Measurements from ENCODE around the gene SDCCAG8. TPM values are rescaled to one million over a fixed set of nuclear protein-coding genes. Genes with fewer than 3 reads are reported as not detected.

Gene SDCCAG8
- total RNA-seq, 1 experiment from 2014 or later = 10.0 TPM

DNA sequence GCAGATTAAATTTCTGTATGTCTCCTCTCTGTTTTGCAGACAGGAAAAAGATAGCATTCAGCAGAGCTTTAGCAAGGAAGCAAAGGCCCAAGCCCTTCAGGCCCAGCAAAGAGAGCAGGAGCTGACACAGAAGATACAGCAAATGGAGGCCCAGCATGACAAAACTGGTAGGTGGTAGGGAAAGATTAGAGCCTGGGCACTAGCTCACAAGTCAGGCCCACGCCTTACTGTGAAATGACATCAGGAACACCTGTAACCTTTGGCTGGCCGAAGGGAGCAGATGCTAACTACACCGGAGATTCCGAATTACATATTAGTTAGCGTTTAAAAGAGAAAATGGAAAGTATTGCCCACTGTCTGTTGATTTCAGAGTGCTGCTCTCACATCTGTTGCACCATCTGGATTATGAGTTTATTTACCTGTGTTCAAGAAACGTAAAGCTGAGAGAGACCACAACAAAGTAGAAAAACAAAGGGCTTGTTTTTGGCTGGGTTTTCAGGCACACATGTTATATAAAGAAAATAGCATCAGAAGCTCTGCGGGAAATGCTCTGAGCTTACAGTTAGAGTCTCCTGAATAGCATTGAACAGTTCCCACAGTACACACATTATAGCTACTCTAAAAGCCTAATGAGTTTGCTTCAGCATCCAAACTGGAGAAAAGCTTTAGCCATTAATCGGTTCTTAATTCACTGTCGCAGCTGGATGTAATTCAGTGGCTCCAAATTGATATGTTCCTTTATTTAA lies 160.0 kb downstream of the SDCCAG8 start:
- H3K27me3 ChIP-seq (ENCODE audit: insufficient read depth, low read length) = no peaks in the 10 kb centered on the region
- H3K4me1 ChIP-seq (ENCODE audit: insufficient read depth, low read length) = peaks cover 8% of the 10 kb centered on the region
- WGBS (ENCODE audit: extremely low coverage, insufficient read length, low lambda C conversion rate) = no CpG with 5 or more reads among the region's 9 CpGs
- H2BK15ac ChIP-seq (ENCODE audit: low read depth, low read length) = no peak overlapping the region
- no peak overlapping the region for H4K5ac ChIP-seq (ENCODE audit: insufficient read length, low read depth, low read length)
- H3K23me2 ChIP-seq (ENCODE audit: insufficient read length, low read depth, low read length, poor library complexity, severe bottlenecking) = no peaks in the 10 kb centered on the region
- H4K20me1 ChIP-seq (ENCODE audit: control insufficient read depth, insufficient read depth, insufficient read length) = no peaks in the 10 kb centered on the region
- peak overlapping the region in 2 of 3 experiments; percentile 67 to 73; a peak in 2 of 7 replicates for H3K27ac Mint-ChIP-seq
- no peak overlapping the region for H4K91ac ChIP-seq (ENCODE audit: insufficient read length, low read depth, low read length)
- H3K27ac ChIP-seq (ENCODE audit: insufficient read length, low read depth, low read length) = no peak overlapping the region
- no peaks in the 10 kb centered on the region for H3K9me3 Mint-ChIP-seq
- no peak overlapping the region for H3K56ac ChIP-seq (ENCODE audit: insufficient read length, low read depth, low read length)
- H3K9ac ChIP-seq (ENCODE audit: extremely low read depth, insufficient read length, low read length) = no peak overlapping the region
- no peaks in the 10 kb centered on the region for H3K36me3 Mint-ChIP-seq (ENCODE audit: insufficient read depth in 1 of 3, low read depth in 3 of 3)
- H2BK5ac ChIP-seq (ENCODE audit: insufficient read length, low read length) = no peak overlapping the region
- H3K18ac ChIP-seq (ENCODE audit: insufficient read length, low read depth, low read length) = no peak overlapping the region
- H3K4me2 ChIP-seq (ENCODE audit: insufficient read depth, insufficient read length, low read length) = no peak overlapping the region
- no peak overlapping the region for H2AK5ac ChIP-seq (ENCODE audit: insufficient read length, low read length)
- H3K14ac ChIP-seq (ENCODE audit: insufficient read depth, low read length) = no peak overlapping the region
- no peak overlapping the region for H2BK120ac ChIP-seq (ENCODE audit: low read depth, low read length, poor library complexity, severe bottlenecking)
- no peak overlapping the region for H2BK20ac ChIP-seq (ENCODE audit: low read depth, low read length, poor library complexity, severe bottlenecking)
- H3K4me3 Mint-ChIP-seq = no peak overlapping the region
- TF ChIP-seq, protein P1, sequence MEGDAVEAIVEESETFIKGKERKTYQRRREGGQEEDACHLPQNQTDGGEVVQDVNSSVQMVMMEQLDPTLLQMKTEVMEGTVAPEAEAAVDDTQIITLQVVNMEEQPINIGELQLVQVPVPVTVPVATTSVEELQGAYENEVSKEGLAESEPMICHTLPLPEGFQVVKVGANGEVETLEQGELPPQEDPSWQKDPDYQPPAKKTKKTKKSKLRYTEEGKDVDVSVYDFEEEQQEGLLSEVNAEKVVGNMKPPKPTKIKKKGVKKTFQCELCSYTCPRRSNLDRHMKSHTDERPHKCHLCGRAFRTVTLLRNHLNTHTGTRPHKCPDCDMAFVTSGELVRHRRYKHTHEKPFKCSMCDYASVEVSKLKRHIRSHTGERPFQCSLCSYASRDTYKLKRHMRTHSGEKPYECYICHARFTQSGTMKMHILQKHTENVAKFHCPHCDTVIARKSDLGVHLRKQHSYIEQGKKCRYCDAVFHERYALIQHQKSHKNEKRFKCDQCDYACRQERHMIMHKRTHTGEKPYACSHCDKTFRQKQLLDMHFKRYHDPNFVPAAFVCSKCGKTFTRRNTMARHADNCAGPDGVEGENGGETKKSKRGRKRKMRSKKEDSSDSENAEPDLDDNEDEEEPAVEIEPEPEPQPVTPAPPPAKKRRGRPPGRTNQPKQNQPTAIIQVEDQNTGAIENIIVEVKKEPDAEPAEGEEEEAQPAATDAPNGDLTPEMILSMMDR (conservative IDR thresholded peaks at IDR 0.05) = no peak
- no peak overlapping the region for H3T11ph ChIP-seq (ENCODE audit: low read length)
- no peaks in the 10 kb centered on the region for H3K9me3 ChIP-seq (ENCODE audit: control insufficient read depth, low read depth, low read length)
- H3K4ac ChIP-seq (ENCODE audit: low read depth, low read length) = no peak overlapping the region
- H3K23ac ChIP-seq (ENCODE audit: insufficient read length, low read depth, low read length) = no peak overlapping the region
- no peaks in the 10 kb centered on the region for H3K79me1 ChIP-seq (ENCODE audit: insufficient read depth, low read depth, low read length, poor library complexity, severe bottlenecking)
- no peak overlapping the region for H2BK12ac ChIP-seq (ENCODE audit: insufficient read length, low read depth, low read length)
- no peaks in the 10 kb centered on the region for H3K27me3 Mint-ChIP-seq (ENCODE audit: low read depth)
- peaks cover 32% of the 10 kb centered on the region in 2 experiments for H3K4me1 Mint-ChIP-seq
- no peak for DNase-seq
- H4K8ac ChIP-seq (replicated peaks; ENCODE audit: insufficient read length, low read depth, low read length) = no peak overlapping the region
- no peaks in the 10 kb centered on the region for H3K79me2 ChIP-seq (ENCODE audit: insufficient read depth, low read length)
- no peak overlapping the region for H2AFZ ChIP-seq (ENCODE audit: low read length)
